ENCODE data around the gene MED26. TPM values are rescaled to one million over a fixed set of nuclear protein-coding genes. Genes with fewer than 3 reads are reported as not detected.

MED26 gene
- total and polyA plus RNA-seq, 2 of the 13 experiments (the other 11 are each of a cell fraction or from before 2014, with no cell fraction given), result 3.5 to 3.8 TPM

DNA sequence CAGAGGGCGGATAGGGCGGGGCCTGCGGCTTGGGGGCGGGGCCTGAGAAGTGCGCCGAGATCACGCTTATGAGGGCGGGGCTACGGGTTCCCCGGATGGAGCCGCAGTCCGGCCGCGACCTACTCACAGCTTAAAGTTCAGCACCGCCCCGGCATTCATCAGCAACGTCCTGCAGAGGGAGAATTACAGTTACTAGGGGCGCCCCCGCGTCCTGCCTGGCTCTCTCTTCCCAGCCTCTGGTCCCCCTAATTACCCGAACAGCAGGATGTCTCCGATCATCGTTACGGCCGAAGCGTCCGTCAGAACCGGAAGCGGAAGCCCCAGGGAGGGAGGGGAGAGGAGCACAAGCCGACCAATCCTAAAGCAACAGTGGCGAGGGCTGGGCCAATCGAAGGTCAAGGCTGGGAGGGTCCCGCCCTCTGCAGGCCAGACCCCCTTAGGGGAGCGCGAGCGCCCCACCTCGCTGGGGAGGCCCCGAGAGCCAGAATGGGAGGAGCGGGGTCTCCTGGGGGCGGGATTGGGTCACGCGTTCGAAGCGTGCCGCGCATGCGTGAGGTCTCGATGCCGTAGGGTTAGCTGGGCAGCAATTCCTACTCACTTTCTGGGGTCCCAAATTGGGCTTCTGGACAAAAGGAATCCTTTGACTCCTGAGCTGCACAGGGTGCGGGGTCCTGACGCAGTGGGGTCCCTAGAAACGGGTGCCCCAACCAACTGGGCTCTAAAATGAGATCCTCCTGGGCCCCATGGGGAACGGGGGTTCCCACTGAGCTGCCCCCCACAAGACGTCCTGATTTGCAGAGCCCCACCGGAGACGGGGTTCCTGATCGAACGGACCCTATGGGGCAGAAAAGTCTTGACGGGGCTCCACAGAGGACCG is 32.1 kb upstream of the MED26 start, which contains the start of gene SMIM7 (continued):
- TF ChIP-seq ZBED4 (CRISPR knock-in tag; IDR thresholded peaks at IDR 0.05; ENCODE audit: borderline replicate concordance) (no peak), ZNF180 (CRISPR knock-in tag; IDR thresholded peaks at IDR 0.05; ENCODE audit: borderline replicate concordance, low read depth) (no peak), ZNF549 (CRISPR knock-in tag; IDR thresholded peaks at IDR 0.05) (no peak), MXD4 (CRISPR knock-in tag; IDR thresholded peaks at IDR 0.05) (peak; percentile 87), ZNF232 (CRISPR knock-in tag; IDR thresholded peaks at IDR 0.05; ENCODE audit: borderline replicate concordance) (peak; percentile 78; the same call in 1 of the 2 replicates), RORA (CRISPR knock-in tag; IDR thresholded peaks at IDR 0.05) (no peak), ZNF142 (CRISPR knock-in tag; IDR thresholded peaks at IDR 0.05) (peak; percentile 67; the same call in 1 of the 2 replicates), TCF7L2 (IDR thresholded peaks at IDR 0.05; ENCODE audit: low read depth, low read length) (no peak), SRSF9 (IDR thresholded peaks at IDR 0.05; ENCODE audit: borderline replicate concordance, insufficient read depth, low read depth, low read length, poor library complexity, severe bottlenecking) (no peak), BCL6 (CRISPR knock-in tag; IDR thresholded peaks at IDR 0.05) (peak; percentile 21), ISX (CRISPR knock-in tag; conservative IDR thresholded peaks at IDR 0.05) (0 out of 2 replicates have a peak, but pooled peaks have one; percentile 75)
- TF ChIP-seq, protein P1, sequence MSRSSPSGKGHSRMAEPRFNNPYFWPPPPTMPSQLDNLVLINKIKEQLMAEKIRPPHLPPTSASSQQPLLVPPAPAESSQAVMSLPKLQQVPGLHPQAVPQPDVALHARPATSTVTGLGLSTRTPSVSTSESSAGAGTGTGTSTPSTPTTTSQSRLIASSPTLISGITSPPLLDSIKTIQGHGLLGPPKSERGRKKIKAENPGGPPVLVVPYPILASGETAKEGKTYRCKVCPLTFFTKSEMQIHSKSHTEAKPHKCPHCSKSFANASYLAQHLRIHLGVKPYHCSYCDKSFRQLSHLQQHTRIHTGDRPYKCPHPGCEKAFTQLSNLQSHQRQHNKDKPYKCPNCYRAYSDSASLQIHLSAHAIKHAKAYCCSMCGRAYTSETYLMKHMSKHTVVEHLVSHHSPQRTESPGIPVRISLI (CRISPR knock-in tag; IDR thresholded peaks at IDR 0.05; ENCODE audit: borderline replicate concordance), result no peak
- TF ChIP-seq, protein P2, sequence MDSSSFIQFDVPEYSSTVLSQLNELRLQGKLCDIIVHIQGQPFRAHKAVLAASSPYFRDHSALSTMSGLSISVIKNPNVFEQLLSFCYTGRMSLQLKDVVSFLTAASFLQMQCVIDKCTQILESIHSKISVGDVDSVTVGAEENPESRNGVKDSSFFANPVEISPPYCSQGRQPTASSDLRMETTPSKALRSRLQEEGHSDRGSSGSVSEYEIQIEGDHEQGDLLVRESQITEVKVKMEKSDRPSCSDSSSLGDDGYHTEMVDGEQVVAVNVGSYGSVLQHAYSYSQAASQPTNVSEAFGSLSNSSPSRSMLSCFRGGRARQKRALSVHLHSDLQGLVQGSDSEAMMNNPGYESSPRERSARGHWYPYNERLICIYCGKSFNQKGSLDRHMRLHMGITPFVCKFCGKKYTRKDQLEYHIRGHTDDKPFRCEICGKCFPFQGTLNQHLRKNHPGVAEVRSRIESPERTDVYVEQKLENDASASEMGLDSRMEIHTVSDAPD (CRISPR knock-in tag; IDR thresholded peaks at IDR 0.05), result no peak
- TF ChIP-seq, protein P3, sequence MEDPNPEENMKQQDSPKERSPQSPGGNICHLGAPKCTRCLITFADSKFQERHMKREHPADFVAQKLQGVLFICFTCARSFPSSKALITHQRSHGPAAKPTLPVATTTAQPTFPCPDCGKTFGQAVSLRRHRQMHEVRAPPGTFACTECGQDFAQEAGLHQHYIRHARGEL (CRISPR knock-in tag; IDR thresholded peaks at IDR 0.05), result no peak
